Activated CD8-positive, alpha-beta memory T cell treated with anti-CD3 and anti-CD28 coated beads for 48 hours (primary cell): ENCODE measurements around the gene GLRX3.
A peak's percentile ranks its signal among the peaks of the same experiment; 100 is the strongest.
"Not testable (repeated sequence)": the region's sequence is repeated elsewhere in the genome, so short reads cannot be mapped to it uniquely, and the experiment has no call there.

Source experiments
- DNase-seq, 3 experiments: peaks; one replicate each; pipeline ENCODE4 v3.0.0-alpha.2; 2020; ENCODE audit warnings: low read depth in 2 of 3, low spot score in 2 of 3

Gene GLRX3

DNA sequence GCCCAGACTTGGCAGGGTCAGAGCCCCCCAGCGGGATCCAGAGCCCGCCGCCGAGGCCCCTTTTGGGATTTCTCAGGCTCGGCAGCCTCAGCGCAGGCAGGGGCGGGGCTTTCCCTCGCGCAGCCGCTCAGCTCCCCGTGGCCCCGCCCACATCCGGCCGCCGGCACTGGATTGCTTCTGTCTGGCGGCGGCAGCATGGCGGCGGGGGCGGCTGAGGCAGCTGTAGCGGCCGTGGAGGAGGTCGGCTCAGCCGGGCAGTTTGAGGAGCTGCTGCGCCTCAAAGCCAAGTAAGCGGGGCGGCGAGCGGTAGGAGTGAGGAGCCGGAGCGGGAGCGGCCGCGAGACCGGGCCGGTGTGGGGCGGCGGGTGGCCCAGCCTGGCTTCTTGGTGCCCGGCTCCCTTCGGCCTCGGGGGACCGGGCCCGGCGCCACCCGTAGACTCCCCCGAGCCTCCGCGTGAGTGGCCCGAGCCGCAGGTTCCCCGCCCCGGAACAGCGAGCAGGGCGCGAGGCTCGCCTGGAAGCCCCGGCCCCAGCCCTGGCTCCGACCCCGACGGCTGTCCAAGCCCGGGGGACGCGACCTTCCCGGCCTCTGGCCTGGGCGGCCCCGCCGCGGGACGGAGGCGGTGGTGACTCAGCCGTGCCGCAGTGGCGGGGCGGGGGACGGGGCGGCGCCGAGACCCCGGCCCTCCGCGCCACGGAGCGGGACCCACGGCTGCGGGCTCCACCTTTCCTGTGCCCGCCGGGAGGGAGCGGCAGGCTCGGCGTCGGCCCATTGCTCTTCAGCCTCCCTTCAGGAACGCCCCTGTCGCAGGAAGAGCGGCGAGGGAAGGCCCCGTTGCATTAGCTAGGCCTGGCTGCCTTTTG, at the start of gene GLRX3:
Gene GLRX3 (plus strand): TSS at position 166 of the 864 bp plus-strand sequence. CDS start 30 bp downstream, at position 196.
- peak; percentile 55 to 76 (median 68) for DNase-seq

DNA sequence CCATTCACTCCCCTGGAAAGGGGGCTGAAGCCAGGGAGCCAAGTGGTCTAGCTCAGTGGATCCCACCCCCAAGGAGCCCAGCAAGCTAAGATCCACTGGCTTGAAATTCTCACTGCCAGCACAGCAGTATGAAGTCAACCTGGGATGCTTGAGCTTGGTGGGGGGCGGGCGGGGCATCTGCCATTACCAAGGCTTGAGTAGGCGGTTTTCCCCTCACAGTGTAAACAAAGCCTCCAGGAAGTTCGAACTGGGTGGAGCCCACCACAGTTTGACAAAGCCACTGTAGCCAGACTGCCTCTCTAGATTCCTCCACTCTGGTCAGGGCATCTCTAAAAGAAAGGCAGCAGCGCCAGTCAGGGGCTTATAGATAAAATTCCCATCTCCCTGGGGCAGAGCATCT, 45.6 kb upstream of the GLRX3 start:
- DNase-seq, result not testable (repeated sequence)

DNA sequence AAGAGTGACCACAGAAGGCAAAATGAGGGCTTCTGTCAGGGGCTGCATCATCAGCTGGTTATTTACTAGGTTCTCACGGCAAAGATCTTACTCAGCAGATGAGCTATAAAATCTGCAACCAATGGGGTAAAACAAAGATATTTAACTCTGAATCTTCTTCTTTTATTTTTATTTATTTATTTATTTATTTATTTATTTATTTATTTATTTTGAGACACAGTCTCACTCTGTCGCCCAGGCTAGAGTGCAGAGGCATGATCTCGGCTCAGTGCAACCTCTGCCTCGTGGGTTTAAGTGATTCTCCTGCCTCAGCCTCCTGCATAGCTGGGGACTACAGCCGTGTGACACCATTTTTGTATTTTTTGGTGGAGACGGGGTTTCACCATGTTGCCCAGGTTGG, 36.8 kb upstream of the GLRX3 start:
- DNase-seq, result no peak

- DNase-seq, result no peak
These were observed 30.5 kb upstream of the GLRX3 start for GRCh38 chr10:130105724-130106123.

GRCh38 chr10:130108146-130108545, 28.0 kb upstream of the GLRX3 start:
- DNase-seq, result not testable (repeated sequence)

- DNase-seq, result no peak
These were observed 27.1 kb upstream of the GLRX3 start for GRCh38 chr10:130108934-130109604.

GRCh38 chr10:130109796-130110245, 26.4 kb upstream of the GLRX3 start:
- peak in 1 of 3 experiments; percentile 27 for DNase-seq

- DNase-seq, result peak; percentile 96 to 99 (median 96)
These were observed 25.7 kb upstream of the GLRX3 start, which contains the start of gene C10orf143 for GRCh38 chr10:130110246-130111112. Gene C10orf143 (minus strand): TSS chr10:130110830. CDS start chr10:130110772, 58 bp downstream.

GRCh38 chr10:130111113-130111851, 24.9 kb upstream of the GLRX3 start:
- DNase-seq, result peak; percentile 67 to 82 (median 73)

DNA sequence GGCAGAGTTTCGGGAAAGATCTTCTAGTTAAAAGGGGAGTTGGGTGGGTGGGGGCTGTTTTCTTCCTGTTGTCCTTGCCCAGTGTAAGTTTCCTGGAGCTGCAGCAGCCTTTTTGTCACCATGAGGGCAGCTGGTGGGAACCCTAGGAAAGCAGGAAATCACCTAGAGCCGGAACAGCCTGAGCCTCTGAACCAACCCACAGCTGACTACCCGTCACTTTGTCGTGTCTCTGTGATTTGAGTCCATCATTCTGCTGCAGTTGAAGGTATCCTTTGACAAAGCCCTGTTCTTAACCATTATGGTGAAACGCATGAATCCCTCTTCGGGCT, 24.4 kb upstream of the GLRX3 start:
- no peak for DNase-seq

GRCh38 chr10:130112821-130113220, 23.4 kb upstream of the GLRX3 start:
- DNase-seq, result no peak

DNA sequence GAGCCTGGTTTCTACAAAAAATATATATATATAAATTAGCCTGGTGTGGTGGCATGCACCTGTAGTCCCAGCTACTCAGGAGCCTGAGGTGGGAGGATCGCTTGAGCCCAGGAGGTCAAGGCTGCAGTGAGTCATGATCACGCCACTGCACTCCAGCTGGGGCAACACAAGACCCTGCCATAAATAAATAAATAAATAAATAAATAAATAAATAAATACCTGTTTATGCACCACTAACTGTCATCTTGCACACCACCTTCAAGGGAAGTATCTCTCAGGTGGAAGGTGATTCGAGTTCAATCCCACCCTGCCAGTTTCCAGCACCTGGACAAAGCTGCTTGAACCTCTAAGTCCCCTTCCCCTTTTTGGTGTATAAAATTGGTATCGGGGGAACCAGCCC, 19.2 kb upstream of the GLRX3 start:
- DNase-seq, result not testable (repeated sequence)

DNA sequence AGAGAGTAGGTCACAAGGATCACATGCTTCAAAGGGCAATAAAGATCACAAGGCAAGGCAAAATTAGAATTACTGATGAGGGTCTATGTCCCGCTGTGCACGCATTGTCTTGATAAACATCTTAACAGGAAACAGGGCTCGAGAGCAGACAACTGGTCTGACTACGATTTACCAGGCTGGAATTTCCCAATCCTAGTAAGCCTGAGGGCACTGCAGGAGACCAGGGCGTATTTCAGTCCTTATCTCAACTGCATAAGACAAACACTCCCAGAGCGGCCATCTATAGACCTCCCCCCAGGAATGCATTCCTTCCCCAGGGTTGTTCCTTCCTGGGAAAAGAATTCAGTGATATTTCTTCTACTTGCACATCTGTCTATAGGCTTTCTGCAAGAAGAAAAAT, 18.7 kb upstream of the GLRX3 start:
- DNase-seq, result not testable (repeated sequence)

GRCh38 chr10:130121486-130122079, 14.6 kb upstream of the GLRX3 start:
- DNase-seq, result no peak

DNA sequence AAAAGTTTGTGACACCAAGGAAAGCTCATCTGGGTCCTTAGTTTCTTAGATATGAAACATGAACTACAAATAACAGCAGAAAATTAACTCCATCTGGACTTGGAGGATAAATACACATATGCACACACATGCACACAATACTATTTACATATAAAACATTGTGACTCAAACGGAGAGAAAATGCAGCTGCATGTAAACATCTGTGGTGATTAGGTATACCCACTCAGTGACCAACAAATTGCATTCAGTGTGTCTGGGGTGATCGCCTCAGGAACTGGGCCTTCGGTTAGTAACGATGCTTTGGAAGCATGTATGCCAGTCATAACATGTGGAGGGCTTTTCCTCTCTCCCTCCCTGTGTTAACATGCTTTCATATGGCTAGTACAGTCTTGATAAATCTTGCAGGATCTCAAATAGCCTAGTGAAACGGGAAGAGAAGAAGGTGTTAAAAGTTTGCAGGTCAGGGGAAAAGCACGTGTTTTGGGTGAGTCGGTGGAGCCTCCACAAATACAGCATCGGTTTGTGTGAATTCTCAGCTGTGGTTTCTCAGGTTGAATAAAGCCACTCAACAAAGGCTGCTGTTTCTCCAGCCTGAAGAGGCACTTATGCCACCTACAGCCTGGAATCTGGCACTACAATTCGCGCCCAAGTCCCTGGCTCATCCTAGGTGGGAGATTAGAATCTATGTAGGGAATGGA, 8.7 kb upstream of the GLRX3 start:
- DNase-seq, result no peak

DNA sequence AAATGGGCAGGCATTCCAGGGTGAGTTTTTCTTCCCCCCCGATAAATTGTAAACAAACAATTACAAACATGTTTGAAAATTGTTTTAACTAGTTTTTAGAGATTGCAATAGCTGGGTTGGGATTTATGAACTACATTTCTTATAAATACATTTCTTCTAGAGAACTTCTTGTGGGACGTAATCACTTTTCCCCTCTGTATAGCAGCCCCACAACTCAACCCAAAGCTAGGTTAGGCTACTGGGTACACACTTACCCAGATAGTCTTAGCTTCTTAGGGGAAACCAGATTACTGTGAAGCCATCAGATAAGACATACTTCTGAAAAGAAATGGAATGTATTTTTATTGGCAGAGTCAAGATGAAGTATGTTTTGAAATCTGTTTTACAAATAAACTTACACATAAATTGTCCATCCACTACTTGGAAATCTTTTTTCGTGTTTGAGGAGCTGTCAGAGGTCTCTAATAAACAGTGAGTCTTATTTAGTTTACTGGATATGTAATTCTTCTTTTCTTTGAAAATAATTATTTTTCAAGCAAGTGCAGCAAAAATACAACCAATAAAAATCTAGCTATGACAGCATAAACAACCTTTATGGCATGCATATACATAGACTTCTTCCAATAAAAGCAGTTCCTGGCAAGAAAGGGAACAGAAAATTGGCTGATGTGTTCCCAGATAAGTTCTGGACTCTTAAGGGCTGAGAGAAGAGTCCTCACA, 8.0 kb upstream of the GLRX3 start:
- DNase-seq, result no peak

DNA sequence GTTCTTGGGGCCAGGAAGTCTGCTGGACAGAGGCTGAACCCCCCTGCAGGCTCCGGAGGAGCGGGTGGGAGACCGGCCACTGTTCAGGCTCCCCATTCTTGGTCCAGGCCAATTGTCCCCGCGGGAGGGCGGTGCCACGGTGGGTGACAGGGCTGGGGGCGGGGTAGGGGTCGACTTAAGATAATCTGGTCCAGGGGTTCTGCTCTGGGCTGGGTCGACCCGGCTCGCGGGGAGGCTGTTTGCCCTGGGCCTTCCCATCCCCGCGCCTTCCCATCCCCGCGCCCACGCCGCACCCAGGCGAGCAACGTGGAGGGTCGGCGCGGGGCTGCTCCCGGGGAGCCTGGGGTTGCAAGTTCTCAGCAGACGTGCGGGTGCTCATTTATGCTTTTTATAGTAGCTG, 7.3 kb upstream of the GLRX3 start:
- no peak for DNase-seq

DNA sequence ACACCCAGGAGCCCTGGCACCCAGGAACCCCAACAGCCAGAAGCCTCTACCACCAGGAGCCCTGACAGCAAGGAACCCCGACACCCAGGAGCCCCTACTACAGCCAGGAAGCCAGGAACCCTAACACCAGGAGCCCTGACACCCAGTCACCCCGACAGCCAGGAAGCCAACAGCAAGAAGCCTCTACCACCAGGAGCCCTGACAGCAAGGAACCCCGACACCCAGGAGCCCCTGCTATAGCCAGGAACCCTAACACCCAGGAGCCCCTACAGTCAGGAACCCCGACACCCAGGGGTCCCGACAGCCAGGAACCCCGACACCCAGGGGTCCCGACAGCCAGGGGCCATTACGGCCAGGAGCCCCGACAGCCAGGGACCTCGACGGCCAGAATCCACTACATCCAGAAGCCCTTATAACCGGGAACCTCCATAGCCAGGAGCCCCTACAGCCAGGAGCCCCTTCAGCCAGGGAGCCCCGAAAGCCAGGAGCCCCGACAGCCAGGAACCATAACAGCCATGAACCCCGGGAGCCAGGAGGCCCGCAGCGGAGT, 440 bp upstream of the GLRX3 start:
- DNase-seq, result peak in 1 of 3 experiments; percentile 9

GRCh38 chr10:130137090-130137448, 878 bp downstream of the GLRX3 start:
- DNase-seq, result no peak
